ENCODE results near the gene WDFY1.

WDFY1 gene

DNA sequence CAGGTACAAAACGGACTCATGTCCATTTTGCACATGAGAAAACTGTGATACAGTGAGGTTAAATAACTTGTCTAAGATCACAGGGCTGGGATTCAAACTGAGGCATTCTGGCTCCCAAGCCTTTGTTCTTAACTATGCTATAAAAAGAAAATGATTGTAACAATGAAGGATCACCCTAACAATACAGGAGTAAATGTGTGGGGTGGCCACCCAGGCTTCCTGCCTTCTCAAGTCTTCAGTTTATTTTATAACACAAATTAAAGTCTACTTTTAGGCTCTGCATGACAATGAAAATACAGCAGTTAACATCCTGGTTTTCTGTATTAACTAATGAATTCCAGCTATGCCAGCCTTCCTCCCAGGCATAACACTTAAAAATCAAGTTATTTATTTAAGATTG is 7.6 kb downstream of the WDFY1 start:
- no peak for DNase-seq (ENCODE audit: low read depth)
- TF ChIP-seq, protein P1, sequence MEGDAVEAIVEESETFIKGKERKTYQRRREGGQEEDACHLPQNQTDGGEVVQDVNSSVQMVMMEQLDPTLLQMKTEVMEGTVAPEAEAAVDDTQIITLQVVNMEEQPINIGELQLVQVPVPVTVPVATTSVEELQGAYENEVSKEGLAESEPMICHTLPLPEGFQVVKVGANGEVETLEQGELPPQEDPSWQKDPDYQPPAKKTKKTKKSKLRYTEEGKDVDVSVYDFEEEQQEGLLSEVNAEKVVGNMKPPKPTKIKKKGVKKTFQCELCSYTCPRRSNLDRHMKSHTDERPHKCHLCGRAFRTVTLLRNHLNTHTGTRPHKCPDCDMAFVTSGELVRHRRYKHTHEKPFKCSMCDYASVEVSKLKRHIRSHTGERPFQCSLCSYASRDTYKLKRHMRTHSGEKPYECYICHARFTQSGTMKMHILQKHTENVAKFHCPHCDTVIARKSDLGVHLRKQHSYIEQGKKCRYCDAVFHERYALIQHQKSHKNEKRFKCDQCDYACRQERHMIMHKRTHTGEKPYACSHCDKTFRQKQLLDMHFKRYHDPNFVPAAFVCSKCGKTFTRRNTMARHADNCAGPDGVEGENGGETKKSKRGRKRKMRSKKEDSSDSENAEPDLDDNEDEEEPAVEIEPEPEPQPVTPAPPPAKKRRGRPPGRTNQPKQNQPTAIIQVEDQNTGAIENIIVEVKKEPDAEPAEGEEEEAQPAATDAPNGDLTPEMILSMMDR (IDR thresholded peaks at IDR 0.05; ENCODE audit: insufficient read depth, low read depth, low read length, missing control alignments): no peak
- no peak overlapping the region for H3K4me3 ChIP-seq (ENCODE audit: low read depth, low read length)

DNA sequence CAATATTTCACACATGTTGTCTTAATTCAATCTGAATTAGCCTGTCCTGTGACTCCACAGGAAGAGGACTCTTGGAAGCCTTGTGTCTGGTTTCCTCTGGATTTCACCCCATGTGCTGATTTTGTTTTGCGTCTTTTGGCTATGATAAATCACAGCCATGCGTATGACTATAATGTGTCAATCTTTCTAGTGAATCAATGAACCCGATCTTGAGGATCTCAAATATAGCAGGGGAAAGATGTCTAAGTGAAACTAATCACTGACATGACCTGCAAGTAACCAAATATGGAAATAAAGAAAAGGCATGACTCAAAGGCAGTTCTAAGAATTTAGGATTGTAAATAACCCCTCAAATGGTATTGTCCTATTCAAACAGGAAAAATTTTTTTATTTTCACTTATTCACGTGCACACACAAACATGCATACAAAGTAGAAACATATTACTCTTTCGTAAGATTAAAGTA is 8.2 kb downstream of the WDFY1 start:
- no peak overlapping the region for H3K4me3 ChIP-seq (ENCODE audit: low read depth, low read length)
- DNase-seq (ENCODE audit: low read depth): no peak
- TF ChIP-seq, protein P1 (IDR thresholded peaks at IDR 0.05; ENCODE audit: insufficient read depth, low read depth, low read length, missing control alignments): no peak

DNA sequence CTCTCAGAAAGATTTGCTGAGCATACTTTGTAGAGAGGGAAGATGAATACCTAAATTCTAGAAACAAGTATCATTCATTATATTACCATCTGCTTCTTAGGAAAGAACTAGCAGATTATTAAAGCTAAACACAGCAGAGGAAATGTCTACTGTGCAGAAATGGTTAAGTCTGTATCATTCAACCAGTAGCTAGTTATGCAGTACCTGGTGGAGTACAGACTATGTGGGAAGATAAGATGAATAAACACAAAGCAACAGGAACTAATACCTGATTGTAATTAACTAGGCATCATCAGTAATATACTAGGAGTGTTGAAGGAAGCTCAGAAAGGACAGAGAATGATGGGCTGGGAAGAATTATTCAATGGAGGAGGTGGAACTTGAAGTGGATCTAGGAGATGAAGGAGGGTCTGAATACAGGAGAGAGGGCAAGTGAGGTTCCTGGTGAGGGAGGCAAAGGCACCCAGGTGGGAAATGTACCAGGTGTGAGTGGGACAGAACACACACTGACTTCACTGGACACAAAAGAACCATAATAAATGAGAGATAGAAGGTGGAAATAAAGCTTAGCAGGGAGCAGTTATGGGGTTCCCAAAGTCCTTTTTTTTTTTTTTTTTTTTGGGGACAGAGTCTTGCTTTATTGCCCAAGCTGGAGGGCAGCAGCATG is 9.5 kb downstream of the WDFY1 start:
- TF ChIP-seq, protein P1 (IDR thresholded peaks at IDR 0.05; ENCODE audit: insufficient read depth, low read depth, low read length, missing control alignments): no peak
- no peak overlapping the region for H3K4me3 ChIP-seq (ENCODE audit: low read depth, low read length)
- DNase-seq (ENCODE audit: low read depth): no peak

DNA sequence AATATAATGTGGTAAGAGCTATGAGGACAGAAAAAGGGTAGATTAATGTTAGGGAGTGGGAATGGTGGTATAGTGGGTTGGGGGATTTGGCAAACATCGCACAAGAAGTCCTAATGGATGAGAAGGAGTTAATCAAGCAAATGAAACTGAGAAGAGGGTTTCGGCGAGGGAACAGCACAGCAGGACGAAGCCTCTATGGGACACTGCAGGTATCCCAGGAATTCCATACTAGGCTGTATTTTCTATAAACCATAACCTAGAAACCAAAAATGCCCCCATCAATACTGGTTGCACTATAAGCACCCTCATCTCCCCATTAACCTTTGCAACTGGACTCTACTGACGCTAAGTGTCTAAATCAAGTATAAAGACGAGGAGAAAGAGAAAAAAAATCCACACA is 10.3 kb downstream of the WDFY1 start:
- no peak overlapping the region for H3K4me3 ChIP-seq (ENCODE audit: low read depth, low read length)
- TF ChIP-seq, protein P1 (IDR thresholded peaks at IDR 0.05; ENCODE audit: insufficient read depth, low read depth, low read length, missing control alignments): no peak
- no peak for DNase-seq (ENCODE audit: low read depth)

DNA sequence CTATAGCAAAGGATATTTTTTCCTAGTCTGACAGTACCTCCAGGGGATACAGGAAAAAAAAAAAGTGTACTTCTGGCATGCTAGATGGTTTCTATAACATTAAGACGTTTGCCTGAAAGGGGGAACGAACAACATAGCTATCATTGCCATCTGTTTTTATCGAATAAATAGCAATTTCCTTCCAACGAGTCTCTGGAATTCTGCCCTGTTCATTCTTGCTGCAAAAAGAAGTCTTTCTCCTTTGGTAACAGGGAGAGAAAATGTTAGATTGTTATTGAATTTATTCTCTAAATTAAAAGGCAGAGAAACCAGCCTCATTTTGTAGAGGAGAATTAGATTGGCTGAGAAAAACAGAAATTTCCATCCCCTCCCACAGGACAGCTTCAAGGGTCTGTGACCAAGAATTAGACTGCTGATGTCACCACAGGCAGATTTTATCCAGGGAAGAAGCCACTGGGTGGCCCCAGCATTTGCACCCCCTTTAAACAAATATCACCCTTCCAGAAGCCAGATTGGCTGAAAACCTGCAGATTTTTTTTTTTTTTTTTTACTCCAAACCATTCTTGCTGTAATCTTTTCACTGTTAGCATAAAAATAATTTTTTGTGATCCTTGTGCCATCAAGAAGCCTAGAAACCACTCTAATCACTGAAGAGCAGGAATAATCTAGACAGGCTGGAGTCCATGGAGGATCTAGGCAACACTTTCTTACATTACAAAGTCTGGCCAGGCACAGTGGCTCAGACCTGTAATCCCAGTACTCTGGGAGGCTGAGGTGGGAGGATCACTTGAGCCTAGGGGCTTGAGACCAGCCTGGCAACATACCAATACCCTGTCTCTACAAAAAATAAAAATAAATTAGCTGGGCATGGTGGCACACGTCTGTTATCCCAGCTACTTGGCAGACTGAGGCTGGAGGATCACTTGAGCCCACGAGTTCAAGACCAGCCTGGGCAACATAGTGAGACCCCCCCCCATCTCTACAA is 12.0 kb downstream of the WDFY1 start:
- DNase-seq (ENCODE audit: low read depth): no peak
- TF ChIP-seq, protein P1 (IDR thresholded peaks at IDR 0.05; ENCODE audit: insufficient read depth, low read depth, low read length, missing control alignments): no peak
- no peak overlapping the region for H3K4me3 ChIP-seq (ENCODE audit: low read depth, low read length)

DNA sequence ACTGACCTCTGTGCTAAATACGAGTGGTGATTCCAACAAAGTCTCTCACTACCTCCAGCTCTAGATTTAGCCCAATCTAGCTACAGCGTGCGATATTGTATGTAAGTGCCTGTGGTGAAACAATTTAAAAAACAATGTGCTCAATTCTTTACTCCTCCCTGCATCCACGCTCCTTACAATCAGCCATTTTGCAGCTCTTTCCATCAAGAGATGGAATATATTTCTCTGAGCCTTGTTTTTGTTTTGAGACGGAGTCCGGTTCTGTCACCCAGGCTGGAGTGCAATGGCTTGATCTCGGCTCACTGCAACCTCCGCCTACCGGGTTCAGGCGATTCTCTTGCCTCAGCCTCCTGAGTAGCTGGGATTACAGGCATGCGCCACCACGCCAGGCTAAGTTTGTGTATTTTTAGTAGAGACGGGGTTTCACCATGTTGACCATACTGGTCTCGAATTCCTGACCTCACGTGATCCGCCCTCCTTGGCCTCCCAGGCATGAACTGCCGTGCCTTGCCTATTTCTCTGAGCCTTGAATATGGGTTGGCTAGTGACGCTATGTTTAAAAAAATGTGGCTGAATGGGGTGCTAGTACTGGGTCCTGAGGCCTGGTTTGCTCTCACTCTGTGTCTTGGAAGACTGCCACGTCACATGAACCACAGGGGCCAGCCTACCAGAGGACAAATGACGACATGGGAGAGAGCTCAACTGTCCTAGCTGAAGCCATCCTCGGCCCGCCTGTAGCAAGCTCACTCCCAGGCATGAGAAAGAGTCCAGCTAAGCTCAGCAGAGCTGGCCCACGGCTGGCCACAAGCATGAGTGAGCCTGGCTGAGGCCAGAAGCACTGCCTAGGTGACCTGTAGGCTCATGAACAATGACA is 14.8 kb downstream of the WDFY1 start:
- no peak for DNase-seq (ENCODE audit: low read depth)
- TF ChIP-seq, protein P1 (IDR thresholded peaks at IDR 0.05; ENCODE audit: insufficient read depth, low read depth, low read length, missing control alignments): no peak
- H3K4me3 ChIP-seq (ENCODE audit: low read depth, low read length): no peak overlapping the region
